GM23248 (cell line): Measurements from ENCODE around the gene ALDH4A1. TPM values are rescaled to one million over a fixed set of nuclear protein-coding genes. Genes with fewer than 3 reads are reported as not detected.

Source experiments
- DNase-seq: peaks from one replicate; pipeline ENCODE4 v3.0.0-alpha.2; 2015
- H2AFZ ChIP-seq: fragments of 200-600 bp; sonication (generic); 2 replicates; pipeline ENCODE4 v1.6.1; 2016; ENCODE audit warnings: antibody characterized with exemption
- H3F3A ChIP-seq: fragments of 200-600 bp; sonication (generic); 2 replicates; pipeline ENCODE4 v1.6.1; 2016; ENCODE audit warnings: mild to moderate bottlenecking, antibody characterized with exemption, mixed run types; ENCODE audit not compliant: insufficient read depth
- H3K27ac ChIP-seq: fragments of 200-600 bp; sonication (generic); 2 replicates; pipeline ENCODE4 v1.5.1; 2016; ENCODE audit warnings: mild to moderate bottlenecking
- H3K27me3 ChIP-seq: fragments of 200-600 bp; sonication (generic); replicated peaks from 2 replicates; pipeline ENCODE4 v1.6.1; 2016; ENCODE audit warnings: mild to moderate bottlenecking; ENCODE audit not compliant: insufficient read depth
- H3K36me3 ChIP-seq: fragments of 200-600 bp; sonication (generic); 2 replicates; pipeline ENCODE4 v1.6.1; 2016; ENCODE audit warnings: low read depth, mild to moderate bottlenecking
- H3K4me1 ChIP-seq: fragments of 200-600 bp; sonication (generic); 2 replicates; pipeline ENCODE4 v1.6.1; 2016; ENCODE audit warnings: mild to moderate bottlenecking; ENCODE audit not compliant: insufficient read depth
- H3K4me2 ChIP-seq: fragments of 200-600 bp; sonication (generic); one replicate; pipeline ENCODE4 v1.6.1; 2016; ENCODE audit warnings: mild to moderate bottlenecking; ENCODE audit not compliant: unreplicated experiment
- H3K4me3 ChIP-seq: fragments of 200-600 bp; sonication (generic); 2 replicates; pipeline ENCODE4 v1.5.1; 2016; ENCODE audit warnings: mild to moderate bottlenecking
- H3K79me2 ChIP-seq: fragments of 200-600 bp; sonication (generic); 2 replicates; pipeline ENCODE4 v1.6.1; 2016; ENCODE audit warnings: mild to moderate bottlenecking; ENCODE audit not compliant: insufficient read depth
- H3K9ac ChIP-seq: fragments of 200-600 bp; sonication (generic); 2 replicates; pipeline ENCODE4 v1.6.1; 2016; ENCODE audit warnings: mild to moderate bottlenecking
- H3K9me2 ChIP-seq: fragments of 200-600 bp; sonication (generic); 2 replicates; pipeline ENCODE4 v1.6.1; 2016; ENCODE audit warnings: mixed run types, mild to moderate bottlenecking, moderate library complexity; ENCODE audit not compliant: insufficient read depth
- H3K9me3 ChIP-seq: fragments of 200-600 bp; sonication (generic); one replicate; pipeline ENCODE4 v1.6.1; 2017; ENCODE audit warnings: low read depth
- H4K20me1 ChIP-seq: fragments of 200-600 bp; sonication (generic); 2 replicates; pipeline ENCODE4 v1.6.0; 2016; ENCODE audit not compliant: insufficient read depth
- EZH2 ChIP-seq: fragments of 200-600 bp; sonication (generic); IDR thresholded peaks from 2 replicates; pipeline ENCODE4 v1.6.1; 2018; ENCODE audit warnings: antibody characterized with exemption, mild to moderate bottlenecking; ENCODE audit not compliant: insufficient read depth, poor library complexity, severe bottlenecking
- EZH2phosphoT487 ChIP-seq: fragments of 200-600 bp; sonication (generic); IDR thresholded peaks from 2 replicates; pipeline ENCODE4 v1.6.1; 2018; ENCODE audit warnings: antibody characterized with exemption, moderate library complexity, mild to moderate bottlenecking, low read depth; ENCODE audit not compliant: insufficient read depth
- WGBS, 2 experiments: methylation state at CpG; one replicate each; pipeline ENCODE4 v1.1.6; 2015 to 2017; ENCODE audit warnings: low lambda C conversion rate in 2 of 2, low coverage in 1 of 2; ENCODE audit errors: missing lambda C conversion rate in 2 of 2; 5-methylcytosine and 5-hydroxymethylcytosine counted together
- in situ Hi-C: fragments of 300-500 bp; cut with MboI; formaldehyde crosslinking; loops from 2 replicates; pipeline ENCODE4 v1.15.0; 2020
- polyA plus RNA-seq: library from polyadenylated mRNA; unstranded; fragments of >200 nt; fragmentation: Nextera tagmentation; extraction: Ambion mirVana; gene quantifications from 2 replicates; pipeline ENCODE4 v1.2.1, GENCODE V29; 2016
- total RNA-seq: library from RNA; depleted of rRNA; stranded (reverse); fragments of >200 nt; shearing (Covaris generic); gene quantifications from 2 replicates; pipeline ENCODE4 v1.2.3, GENCODE V29; 2014

ALDH4A1 gene
- total and polyA plus RNA-seq, 2 experiments from 2014 or later, result 10.9 to 13.3 TPM

- Histone ChIP-seq H3K4me1 (peaks cover 20% of the 10 kb centered on the region), H3K9me2 (no peaks in the 10 kb centered on the region), H3K9ac (no peak overlapping the region), H3K4me2 (no peak overlapping the region), H3K9me3 (no peaks in the 10 kb centered on the region), H3K27ac (no peak overlapping the region), H3F3A (no peaks in the 10 kb centered on the region), H3K36me3 (no peaks in the 10 kb centered on the region), H3K79me2 (peaks cover 100% of the 10 kb centered on the region), H3K27me3 (no peaks in the 10 kb centered on the region), H4K20me1 (no peaks in the 10 kb centered on the region), H3K4me3 (no peak overlapping the region), H2AFZ (no peak overlapping the region)
- 75 to 77% methylated on average over 11 of the region's 11 CpGs for WGBS, 2 experiments
- in situ Hi-C loops, result no loop called here
- TF ChIP-seq EZH2phosphoT487 (no peak), EZH2 (no peak)
- DNase-seq, result no peak
These were observed 34.6 kb upstream of the ALDH4A1 start for GRCh38 chr1:18936814-18937481.

- H3K9me2 ChIP-seq, result no peaks in the 10 kb centered on the region
- no peak overlapping the region for H3K9ac ChIP-seq
- H3K36me3 ChIP-seq, result no peaks in the 10 kb centered on the region
- no peaks in the 10 kb centered on the region for H3F3A ChIP-seq
- H3K79me2 ChIP-seq, result peaks cover 100% of the 10 kb centered on the region
- no peak overlapping the region for H3K27ac ChIP-seq
- DNase-seq, result no peak
- in situ Hi-C loops, result no loop called here
- no peak overlapping the region for H2AFZ ChIP-seq
- no peak overlapping the region for H3K4me2 ChIP-seq
- WGBS, 2 experiments, result 92 to 98% methylated on average over 3 of the region's 3 CpGs
- no peak overlapping the region for H3K4me3 ChIP-seq
- H3K4me1 ChIP-seq, result peaks cover 20% of the 10 kb centered on the region
- no peaks in the 10 kb centered on the region for H3K9me3 ChIP-seq
- TF ChIP-seq EZH2phosphoT487 (no peak), EZH2 (no peak)
- no peaks in the 10 kb centered on the region for H4K20me1 ChIP-seq
- no peaks in the 10 kb centered on the region for H3K27me3 ChIP-seq
These were observed 34.1 kb upstream of the ALDH4A1 start for GRCh38 chr1:18936471-18936813.

- H3K27ac ChIP-seq, result no peak overlapping the region
- no peaks in the 10 kb centered on the region for H3F3A ChIP-seq
- H4K20me1 ChIP-seq, result no peaks in the 10 kb centered on the region
- H3K9ac ChIP-seq, result no peak overlapping the region
- peaks cover 17% of the 10 kb centered on the region for H3K4me1 ChIP-seq
- H2AFZ ChIP-seq, result no peak overlapping the region
- H3K4me3 ChIP-seq, result no peak overlapping the region
- H3K79me2 ChIP-seq, result peaks cover 100% of the 10 kb centered on the region
- H3K4me2 ChIP-seq, result no peak overlapping the region
- no peaks in the 10 kb centered on the region for H3K9me2 ChIP-seq
- H3K27me3 ChIP-seq, result no peaks in the 10 kb centered on the region
- in situ Hi-C loops, result no loop called here
- 86 to 87% methylated on average over 13 to 14 of the region's 14 CpGs for whole genome bisulfite sequencing, 2 experiments
- no peak for DNase-seq
- H3K9me3 ChIP-seq, result no peaks in the 10 kb centered on the region
- no peaks in the 10 kb centered on the region for H3K36me3 ChIP-seq
- no peak for TF ChIP-seq EZH2
- no peak for TF ChIP-seq EZH2phosphoT487
These were observed 32.0 kb upstream of the ALDH4A1 start for GRCh38 chr1:18934205-18935000.

- Histone ChIP-seq H3K4me2 (no peak overlapping the region), H3K4me3 (no peak overlapping the region), H3K9ac (no peak overlapping the region), H3K27me3 (no peaks in the 10 kb centered on the region), H3K9me2 (no peaks in the 10 kb centered on the region), H3K79me2 (peaks cover 100% of the 10 kb centered on the region), H3K9me3 (no peaks in the 10 kb centered on the region), H3F3A (no peaks in the 10 kb centered on the region; the same call in 1 of the 2 replicates), H2AFZ (no peak overlapping the region), H3K27ac (no peak overlapping the region), H4K20me1 (no peaks in the 10 kb centered on the region), H3K4me1 (peaks cover 22% of the 10 kb centered on the region), H3K36me3 (no peaks in the 10 kb centered on the region)
- DNase-seq, result no peak
- TF ChIP-seq EZH2phosphoT487 (no peak), EZH2 (no peak)
- WGBS, 2 experiments, result 77 to 81% methylated on average over 7 of the region's 7 CpGs
- in situ Hi-C loops, result no loop called here
These were observed 30.5 kb upstream of the ALDH4A1 start for GRCh38 chr1:18932879-18933278.
